A549 treated with Hydrocortisone at 1 μM for 4 hours (cell line): ENCODE results near the gene CCNB2. TPM values are rescaled to one million over a fixed set of nuclear protein-coding genes. Genes with fewer than 3 reads are reported as not detected.

Experiments
- total RNA-seq: library from RNA; stranded (reverse); fragments of 200-300 nt; extraction: Qiagen RNA extraction; gene quantifications from 5 replicates; pipeline ENCODE4 v1.2.3, GENCODE V29; 2022

The CCNB2 gene
- 93.6 to 104 TPM (median 95.4 TPM) in 5 replicates for total RNA-seq

DNA sequence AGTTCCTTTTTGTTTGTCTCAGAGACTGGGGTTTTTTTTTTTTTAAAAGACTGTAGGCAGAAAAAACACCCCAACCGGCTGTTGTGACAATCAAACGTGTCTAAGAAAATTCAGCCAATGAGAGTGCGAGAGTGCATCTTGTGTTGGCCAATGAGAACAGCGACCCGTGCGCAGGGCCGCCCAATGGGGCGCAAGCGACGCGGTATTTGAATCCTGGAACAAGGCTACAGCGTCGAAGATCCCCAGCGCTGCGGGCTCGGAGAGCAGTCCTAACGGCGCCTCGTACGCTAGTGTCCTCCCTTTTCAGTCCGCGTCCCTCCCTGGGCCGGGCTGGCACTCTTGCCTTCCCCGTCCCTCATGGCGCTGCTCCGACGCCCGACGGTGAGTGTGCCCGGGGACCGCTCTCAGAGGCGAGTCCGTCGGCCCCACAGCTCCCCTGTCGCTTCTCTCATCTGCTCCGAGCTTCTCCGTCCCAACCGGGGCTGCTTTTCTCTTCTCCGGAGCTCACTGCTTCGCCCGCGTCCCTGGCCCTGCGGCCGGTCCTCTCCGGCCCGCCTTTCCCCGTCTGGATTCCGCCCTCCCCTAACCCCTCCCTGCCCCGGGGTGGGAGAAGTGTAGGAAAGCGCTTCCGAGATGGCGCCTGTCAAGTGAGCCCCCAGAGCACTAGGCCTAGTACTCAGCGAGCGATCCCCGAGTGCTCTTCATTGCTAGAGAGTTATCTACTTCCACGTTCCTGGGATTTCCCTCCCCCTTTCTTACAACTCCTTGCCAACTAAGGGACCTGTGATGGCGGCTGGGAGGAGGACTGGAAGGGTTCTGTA lies at the start of gene CCNB2:
CCNB2 (plus strand) TSS at position 235 of the 821 bp plus-strand sequence; CDS start at position 358, 123 bp downstream.

Other genes with a start within 250 kb of the CCNB2 start
- gene SLTM, start 171.5 kb upstream of the CCNB2 start, total RNA-seq, result 63.9 to 89.2 TPM (median 68.4 TPM) in 5 replicates
- 18.0 to 24.8 TPM (median 21.4 TPM) in 5 replicates for gene RNF111, start 117.5 kb upstream of the CCNB2 start, total RNA-seq
- not detected in 5 replicates for gene LDHAL6B, start 101.7 kb downstream of the CCNB2 start, total RNA-seq